GM12872 (cell line): ENCODE measurements around the gene BBOX1.

Experiments used
- TF ChIP-seq, protein P1 (sequence below): IDR thresholded peaks from 3 replicates; pipeline ENCODE4 v1.5.1; 2011; ENCODE audit warnings: low read depth, mild to moderate bottlenecking, low read length, moderate library complexity; ENCODE audit not compliant: insufficient read depth

The BBOX1 gene

DNA sequence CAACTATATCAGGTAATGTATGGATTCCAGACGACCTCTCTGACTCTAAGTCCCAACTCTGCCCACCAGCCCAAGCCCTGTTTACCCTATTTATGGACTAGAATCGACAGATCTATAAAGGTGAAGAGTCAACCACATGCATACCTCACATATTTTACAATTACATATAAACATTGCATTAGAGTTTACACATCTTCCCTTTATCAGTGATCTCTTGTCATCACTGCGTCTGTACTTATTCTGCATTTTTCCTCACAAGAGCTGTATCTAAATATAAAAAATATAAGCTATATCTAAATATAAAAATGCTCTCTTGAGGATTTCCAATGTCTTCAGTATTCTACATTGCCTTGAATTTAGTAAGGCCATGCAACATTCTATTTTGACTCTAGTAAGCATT, 38.2 kb upstream of the BBOX1 start:
- TF ChIP-seq, protein P1, sequence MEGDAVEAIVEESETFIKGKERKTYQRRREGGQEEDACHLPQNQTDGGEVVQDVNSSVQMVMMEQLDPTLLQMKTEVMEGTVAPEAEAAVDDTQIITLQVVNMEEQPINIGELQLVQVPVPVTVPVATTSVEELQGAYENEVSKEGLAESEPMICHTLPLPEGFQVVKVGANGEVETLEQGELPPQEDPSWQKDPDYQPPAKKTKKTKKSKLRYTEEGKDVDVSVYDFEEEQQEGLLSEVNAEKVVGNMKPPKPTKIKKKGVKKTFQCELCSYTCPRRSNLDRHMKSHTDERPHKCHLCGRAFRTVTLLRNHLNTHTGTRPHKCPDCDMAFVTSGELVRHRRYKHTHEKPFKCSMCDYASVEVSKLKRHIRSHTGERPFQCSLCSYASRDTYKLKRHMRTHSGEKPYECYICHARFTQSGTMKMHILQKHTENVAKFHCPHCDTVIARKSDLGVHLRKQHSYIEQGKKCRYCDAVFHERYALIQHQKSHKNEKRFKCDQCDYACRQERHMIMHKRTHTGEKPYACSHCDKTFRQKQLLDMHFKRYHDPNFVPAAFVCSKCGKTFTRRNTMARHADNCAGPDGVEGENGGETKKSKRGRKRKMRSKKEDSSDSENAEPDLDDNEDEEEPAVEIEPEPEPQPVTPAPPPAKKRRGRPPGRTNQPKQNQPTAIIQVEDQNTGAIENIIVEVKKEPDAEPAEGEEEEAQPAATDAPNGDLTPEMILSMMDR, result no peak

DNA sequence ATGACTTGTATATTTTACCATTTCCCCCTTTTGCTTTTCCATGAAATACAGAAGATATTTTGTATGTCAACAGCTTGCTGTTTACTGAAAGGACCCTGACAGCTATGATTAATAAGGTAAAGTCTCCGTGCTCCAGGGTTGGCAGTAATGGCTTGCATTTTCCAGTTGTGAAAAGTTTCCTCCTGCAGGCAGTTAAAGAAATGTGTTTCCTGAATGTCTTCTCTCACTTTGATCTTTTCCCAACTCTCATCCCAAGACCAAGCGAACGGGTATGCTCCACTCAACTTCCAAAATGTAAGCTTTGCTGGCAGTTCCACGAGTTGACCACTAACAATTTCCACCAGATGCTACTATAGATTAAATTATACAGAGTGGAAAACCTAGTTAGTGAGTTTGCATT, 37.8 kb upstream of the BBOX1 start:
- TF ChIP-seq, protein P1, result no peak

DNA sequence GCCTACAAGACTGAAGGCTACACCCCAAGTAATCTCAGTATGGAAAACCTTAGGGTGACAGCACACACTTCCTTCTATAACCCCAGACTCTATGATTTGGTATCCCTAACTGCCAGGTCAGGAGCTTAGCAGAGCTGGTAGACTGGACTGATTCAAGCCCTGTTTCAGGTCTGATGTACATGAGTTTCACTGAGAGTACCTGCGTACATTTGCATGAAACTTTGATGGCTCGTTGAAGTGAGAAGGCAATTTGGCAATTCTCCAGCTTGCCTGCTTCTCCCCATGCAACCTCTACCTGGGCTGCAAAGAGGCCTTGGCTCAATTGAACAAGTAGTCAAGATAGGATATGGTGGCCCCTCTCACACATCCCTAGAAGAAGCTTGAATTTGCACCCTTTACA, 36.5 kb upstream of the BBOX1 start:
- TF ChIP-seq, protein P1, result no peak

DNA sequence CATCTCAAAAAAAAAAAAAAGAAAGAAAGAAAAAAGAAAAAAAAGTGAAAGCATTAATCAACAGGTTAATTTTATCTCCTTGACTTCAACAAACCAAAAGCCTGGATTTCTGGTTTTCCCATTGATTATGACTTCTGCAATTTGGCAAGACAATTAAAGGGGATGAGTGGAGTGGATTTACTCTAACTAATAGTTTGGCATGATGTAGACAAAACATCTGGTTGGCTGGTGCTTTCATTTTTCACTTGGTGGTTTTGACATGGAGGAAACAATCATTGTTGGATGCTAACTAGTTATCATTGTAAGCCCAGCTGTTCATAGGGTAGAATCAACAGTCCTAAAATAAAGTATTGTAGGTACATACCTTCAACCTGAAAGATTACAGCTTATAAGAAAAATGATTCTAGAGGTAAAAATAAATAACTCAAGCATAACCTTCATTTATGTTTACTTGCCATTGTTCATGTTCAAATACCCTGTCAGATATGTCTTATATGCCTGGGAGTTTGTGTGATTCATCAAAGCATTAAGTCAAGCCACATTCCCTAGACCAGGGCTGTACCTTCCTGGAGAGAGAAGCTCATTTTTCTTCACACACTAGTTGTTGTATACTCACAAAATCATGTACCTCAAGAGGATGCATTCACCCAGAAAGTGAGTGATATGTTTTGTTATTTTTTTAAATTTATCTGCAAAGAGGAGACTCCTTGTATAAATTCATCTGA, 31.6 kb upstream of the BBOX1 start:
- TF ChIP-seq, protein P1, result no peak

DNA sequence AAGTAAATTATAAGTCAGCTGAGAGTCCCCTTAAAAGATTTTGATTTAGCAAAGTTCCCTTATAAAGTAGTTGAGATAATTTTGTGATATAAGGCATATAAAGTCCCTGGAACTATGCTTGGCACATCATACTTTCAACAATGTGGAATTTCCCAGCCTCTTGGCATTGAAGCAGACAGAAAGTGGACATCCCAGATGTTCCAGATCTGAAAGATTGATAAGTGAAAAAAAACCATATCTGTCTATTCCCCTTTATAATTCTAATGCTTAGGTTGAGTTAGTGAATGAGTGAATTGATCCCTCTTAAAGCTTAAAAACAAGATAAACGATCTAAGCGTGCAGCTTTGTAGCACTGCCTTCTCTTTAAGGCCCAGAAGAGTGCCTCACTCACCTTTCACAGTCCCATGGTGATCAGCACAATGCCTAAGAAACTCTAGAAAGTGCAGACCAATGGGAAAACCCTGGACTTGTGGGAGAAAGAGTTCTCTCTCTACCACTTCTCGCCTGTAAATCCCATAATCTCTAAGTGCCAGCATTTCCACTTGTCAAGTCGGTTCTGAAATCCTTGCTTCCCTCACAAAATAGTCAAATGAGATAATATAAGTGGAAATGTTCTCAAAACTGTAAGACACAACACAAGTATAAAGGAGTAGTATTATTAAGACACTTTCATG, 28.9 kb upstream of the BBOX1 start:
- TF ChIP-seq, protein P1, result no peak

DNA sequence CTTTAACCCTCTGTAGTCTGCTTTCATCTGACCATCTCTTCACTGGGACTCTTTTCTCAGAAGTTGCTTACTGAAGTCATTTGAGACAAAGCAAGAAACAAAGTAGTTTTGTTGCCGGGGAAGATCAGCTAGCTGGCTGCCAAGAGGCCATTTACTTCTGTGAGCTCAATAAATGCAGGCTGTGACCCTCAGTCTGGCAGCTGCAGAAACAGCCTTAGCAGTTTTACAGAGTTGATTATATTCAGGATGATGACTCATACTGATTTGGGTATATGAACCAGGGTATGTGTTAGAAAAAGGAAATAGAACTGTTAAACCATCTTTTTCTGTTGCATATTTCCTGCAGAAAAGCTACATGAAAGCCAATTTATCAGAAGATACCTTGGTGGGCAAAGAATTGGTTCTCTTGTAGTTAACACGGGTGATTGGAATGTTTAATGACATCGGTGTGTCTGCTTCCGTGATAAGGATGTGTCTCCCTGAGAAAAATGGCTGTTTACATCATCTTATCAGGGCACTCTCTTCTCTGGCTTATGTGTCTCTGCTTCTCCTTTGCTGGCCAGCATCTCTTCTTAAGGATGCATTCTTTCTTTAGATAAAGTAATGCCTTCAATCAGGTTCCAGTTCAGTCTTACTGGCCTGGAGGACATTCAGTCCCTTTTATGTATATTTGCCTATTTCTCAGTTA, 28.2 kb upstream of the BBOX1 start:
- TF ChIP-seq, protein P1, result no peak

DNA sequence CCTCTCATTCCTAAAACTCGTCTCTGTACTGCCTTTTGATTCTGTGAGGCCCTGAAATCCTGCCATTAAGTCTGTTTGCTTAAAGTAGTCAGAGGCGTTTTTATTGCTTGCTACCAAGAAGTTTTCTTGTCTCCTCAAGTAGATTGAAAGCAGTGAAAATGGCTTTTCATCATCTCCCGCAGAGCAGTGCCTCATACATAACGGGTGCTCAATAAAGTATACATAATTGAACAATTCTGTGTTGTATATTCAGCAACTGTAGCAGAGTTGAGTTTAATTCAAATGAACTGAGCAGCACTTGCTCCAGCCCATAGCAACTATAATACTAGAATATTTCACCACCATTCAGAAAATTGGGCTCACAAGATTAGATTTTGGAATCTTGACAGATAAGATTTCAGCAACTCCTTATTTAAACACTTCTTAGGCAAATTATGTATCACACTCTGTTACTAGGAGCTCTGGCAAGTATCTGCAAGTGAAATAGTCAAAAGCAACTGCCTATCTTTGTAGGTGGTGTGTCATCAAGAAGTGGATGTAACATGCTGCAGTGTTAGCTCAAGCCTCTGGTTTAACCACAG, 26.7 kb upstream of the BBOX1 start:
- TF ChIP-seq, protein P1, result no peak
